H9 (cell line): Measurements from ENCODE around the gene RUNX1. TPM values are rescaled to one million over a fixed set of nuclear protein-coding genes. Genes with fewer than 3 reads are reported as not detected.

Source experiments
- DNase-seq: peaks from one replicate; pipeline ENCODE4 v3.0.0-alpha.2; 2017
- H2AFZ ChIP-seq: one replicate; pipeline ENCODE4 v1.6.1; 2013; ENCODE audit warnings: mild to moderate bottlenecking, low read length, control low read depth, moderate library complexity
- H2AK5ac ChIP-seq: 2 replicates; pipeline ENCODE4 v1.6.1; 2013; ENCODE audit warnings: low read length, control low read depth, mixed read lengths; ENCODE audit not compliant: insufficient read length
- H2BK120ac ChIP-seq: one replicate; pipeline ENCODE4 v1.6.1; 2013; ENCODE audit warnings: low read depth, mild to moderate bottlenecking, low read length, control low read depth, inconsistent platforms; ENCODE audit not compliant: poor library complexity, severe bottlenecking
- H2BK12ac ChIP-seq: 2 replicates; pipeline ENCODE4 v1.6.1; 2013; ENCODE audit warnings: low read length, control low read depth, mixed read lengths, low read depth; ENCODE audit not compliant: insufficient read length
- H2BK15ac ChIP-seq: 2 replicates; pipeline ENCODE4 v1.6.1; 2013; ENCODE audit warnings: low read depth, low read length, control low read depth
- H2BK20ac ChIP-seq: one replicate; pipeline ENCODE4 v1.6.1; 2013; ENCODE audit warnings: low read depth, mild to moderate bottlenecking, low read length, control low read depth, inconsistent platforms; ENCODE audit not compliant: poor library complexity, severe bottlenecking
- H2BK5ac ChIP-seq: 2 replicates; pipeline ENCODE4 v1.6.1; 2013; ENCODE audit warnings: low read length, control low read depth, mixed read lengths; ENCODE audit not compliant: insufficient read length
- H3K14ac ChIP-seq: 2 replicates; pipeline ENCODE4 v1.6.1; 2013; ENCODE audit warnings: low read length, control low read depth; ENCODE audit not compliant: insufficient read depth
- H3K18ac ChIP-seq: 2 replicates; pipeline ENCODE4 v1.6.1; 2013; ENCODE audit warnings: low read depth, mild to moderate bottlenecking, mixed read lengths, low read length, control low read depth; ENCODE audit not compliant: insufficient read length
- H3K23ac ChIP-seq: 2 replicates; pipeline ENCODE4 v1.6.1; 2013; ENCODE audit warnings: low read length, control low read depth, mixed read lengths, low read depth; ENCODE audit not compliant: insufficient read length
- H3K23me2 ChIP-seq: 2 replicates; pipeline ENCODE4 v1.6.1; 2013; ENCODE audit warnings: low read depth, mild to moderate bottlenecking, mixed read lengths, low read length, control low read depth; ENCODE audit not compliant: insufficient read length, poor library complexity, severe bottlenecking
- H3K27ac ChIP-seq: 2 replicates; pipeline ENCODE4 v1.5.1; 2013; ENCODE audit warnings: low read length, control low read depth, mixed read lengths, low read depth; ENCODE audit not compliant: insufficient read length
- H3K27me3 ChIP-seq: 2 replicates; pipeline ENCODE4 v1.6.1; 2013; ENCODE audit warnings: low read length, control low read depth, inconsistent platforms; ENCODE audit not compliant: insufficient read depth
- H3K4ac ChIP-seq: 2 replicates; pipeline ENCODE4 v1.6.1; 2013; ENCODE audit warnings: low read depth, mild to moderate bottlenecking, control low read depth, inconsistent platforms, low read length, moderate library complexity
- H3K4me1 ChIP-seq: 2 replicates; pipeline ENCODE4 v1.6.1; 2013; ENCODE audit warnings: low read length, control low read depth, inconsistent platforms; ENCODE audit not compliant: insufficient read depth
- H3K4me2 ChIP-seq: 2 replicates; pipeline ENCODE4 v1.6.1; 2013; ENCODE audit warnings: low read length, control low read depth, mixed read lengths; ENCODE audit not compliant: insufficient read length, insufficient read depth
- H3K56ac ChIP-seq: 2 replicates; pipeline ENCODE4 v1.6.1; 2013; ENCODE audit warnings: low read depth, mild to moderate bottlenecking, mixed read lengths, low read length, control low read depth; ENCODE audit not compliant: insufficient read length
- H3K79me1 ChIP-seq: 2 replicates; pipeline ENCODE4 v1.6.1; 2013; ENCODE audit warnings: low read depth, mild to moderate bottlenecking, moderate library complexity, low read length, control low read depth, inconsistent platforms; ENCODE audit not compliant: insufficient read depth, poor library complexity, severe bottlenecking
- H3K79me2 ChIP-seq: 2 replicates; pipeline ENCODE4 v1.6.1; 2013; ENCODE audit warnings: low read length, control low read depth, inconsistent platforms; ENCODE audit not compliant: insufficient read depth
- H3K9ac ChIP-seq: 2 replicates; pipeline ENCODE4 v1.6.1; 2013; ENCODE audit warnings: low read length, control low read depth, mixed read lengths; ENCODE audit not compliant: insufficient read length; ENCODE audit errors: extremely low read depth
- H3K9me3 ChIP-seq: one replicate; pipeline ENCODE4 v1.6.1; 2013; ENCODE audit warnings: low read depth, low read length, inconsistent platforms; ENCODE audit not compliant: control insufficient read depth
- H3T11ph ChIP-seq: one replicate; pipeline ENCODE4 v1.6.1; 2013; ENCODE audit warnings: mild to moderate bottlenecking, low read length, control low read depth, inconsistent platforms
- H4K20me1 ChIP-seq: one replicate; pipeline ENCODE4 v1.6.1; 2013; ENCODE audit not compliant: control insufficient read depth, insufficient read length, insufficient read depth
- H4K5ac ChIP-seq: 2 replicates; pipeline ENCODE4 v1.6.1; 2013; ENCODE audit warnings: low read depth, mild to moderate bottlenecking, mixed read lengths, low read length, control low read depth; ENCODE audit not compliant: insufficient read length
- H4K8ac ChIP-seq: replicated peaks from 2 replicates; pipeline ENCODE4 v1.6.1; 2013; ENCODE audit warnings: low read length, control low read depth, mixed read lengths, low read depth; ENCODE audit not compliant: insufficient read length
- H4K91ac ChIP-seq: 2 replicates; pipeline ENCODE4 v1.6.1; 2013; ENCODE audit warnings: low read depth, mild to moderate bottlenecking, moderate library complexity, mixed read lengths, low read length, control low read depth; ENCODE audit not compliant: insufficient read length
- H3K27ac Mint-ChIP-seq, 3 experiments: 2 replicates in 2 of 3; 3 replicates in 1 of 3; pipeline ENCODE4 v1.8.0; 2020 to 2021; ENCODE audit warnings: mixed read lengths in 3 of 3, mild to moderate bottlenecking in 1 of 3, moderate library complexity in 1 of 3
- H3K27me3 Mint-ChIP-seq: 2 replicates; pipeline ENCODE4 v1.8.0; 2021; ENCODE audit warnings: low read depth, mild to moderate bottlenecking, moderate library complexity, mixed read lengths
- H3K36me3 Mint-ChIP-seq, 3 experiments: 2 replicates in 2 of 3; 3 replicates in 1 of 3; pipeline ENCODE4 v1.8.0; 2020 to 2021; ENCODE audit warnings: low read depth in 3 of 3, mixed read lengths in 3 of 3; ENCODE audit not compliant: insufficient read depth in 1 of 3
- H3K4me1 Mint-ChIP-seq, 2 experiments: 2 replicates each; pipeline ENCODE4 v1.8.0; 2020; ENCODE audit warnings: mixed read lengths in 2 of 2
- H3K4me3 Mint-ChIP-seq, 2 experiments: 2 replicates in 1 of 2; 3 replicates in 1 of 2; pipeline ENCODE4 v1.8.0; 2020 to 2021; ENCODE audit warnings: mild to moderate bottlenecking in 2 of 2, mixed read lengths in 2 of 2, moderate library complexity in 1 of 2
- H3K9me3 Mint-ChIP-seq, 2 experiments: 2 replicates in 1 of 2; 3 replicates in 1 of 2; pipeline ENCODE4 v1.8.0; 2020; ENCODE audit warnings: mild to moderate bottlenecking in 2 of 2, mixed read lengths in 2 of 2, moderate library complexity in 1 of 2
- WGBS: extraction: QIAGEN DNeasy Blood & Tissue Kit; methylation state at CpG from one replicate; pipeline ENCODE4 v1.1.7; 2013; ENCODE audit warnings: missing lambda C conversion rate, low lambda C conversion rate, mixed read lengths; ENCODE audit not compliant: insufficient read length; ENCODE audit errors: extremely low coverage; 5-methylcytosine and 5-hydroxymethylcytosine counted together
- total RNA-seq: library from RNA; stranded (reverse); gene quantifications from 2 replicates; pipeline ENCODE4 v1.2.1, GENCODE V29; 2021
- TF ChIP-seq, protein P1 (sequence below): fragments of 200-600 bp; sonication (generic); conservative IDR thresholded peaks from 3 replicates; pipeline ENCODE4 v1.8.0; 2021; ENCODE audit warnings: antibody characterized with exemption, mild to moderate bottlenecking

RUNX1 gene
- total RNA-seq, 1 experiment from 2014 or later: 0.72 TPM

DNA sequence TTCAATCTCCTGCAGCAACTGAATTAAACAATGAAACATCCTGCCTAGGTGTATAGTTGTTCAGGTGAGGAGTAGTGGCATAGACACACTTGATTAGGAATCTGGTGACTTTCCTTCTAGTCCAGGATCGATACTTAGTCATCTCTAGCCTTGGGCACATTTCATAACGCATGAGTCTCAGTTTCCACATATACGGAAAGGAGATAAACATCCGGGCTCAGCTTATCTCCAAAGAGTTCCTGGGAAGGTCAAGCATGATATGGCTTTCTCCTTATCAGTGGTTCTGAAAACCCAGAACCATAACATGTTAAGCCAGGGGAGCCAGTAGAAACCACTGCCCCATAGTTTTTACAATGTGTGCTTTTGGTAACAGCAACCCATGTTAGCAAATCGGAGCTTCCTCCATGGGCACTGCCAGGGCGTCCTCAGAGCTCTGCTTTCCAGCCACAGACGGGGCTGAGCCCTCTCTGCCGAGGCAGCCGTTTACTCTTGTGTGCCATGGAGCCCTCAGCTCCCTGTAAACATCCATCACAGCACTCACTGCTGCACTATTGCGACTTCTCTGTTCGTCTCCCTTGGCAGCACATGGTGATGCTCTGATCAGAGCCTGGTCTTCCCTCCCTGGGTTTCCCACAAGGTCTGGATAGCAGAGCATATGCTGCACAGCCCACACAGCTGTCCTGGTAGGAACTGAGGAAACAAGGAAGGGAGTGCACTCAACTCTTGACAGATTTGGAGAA lies 34.6 kb downstream of the RUNX1 start:
- H3K36me3 Mint-ChIP-seq: no peaks in the 10 kb centered on the region
- H3T11ph ChIP-seq: no peak overlapping the region
- no peak overlapping the region for H3K27ac Mint-ChIP-seq
- H4K8ac ChIP-seq: no peak overlapping the region
- H3K27me3 ChIP-seq: no peaks in the 10 kb centered on the region
- H4K20me1 ChIP-seq: no peaks in the 10 kb centered on the region
- no peak overlapping the region for H2BK12ac ChIP-seq
- H2AK5ac ChIP-seq: no peak overlapping the region
- H3K4me3 Mint-ChIP-seq: no peak overlapping the region
- H3K9ac ChIP-seq: no peak overlapping the region
- no peak overlapping the region for H3K14ac ChIP-seq
- no peak overlapping the region for H2BK5ac ChIP-seq
- H2BK15ac ChIP-seq: no peak overlapping the region
- H3K4me2 ChIP-seq: no peak overlapping the region
- H3K4ac ChIP-seq: no peak overlapping the region
- no peak overlapping the region for H2BK20ac ChIP-seq
- no peaks in the 10 kb centered on the region for H3K79me2 ChIP-seq
- no peak overlapping the region for H2AFZ ChIP-seq
- H3K56ac ChIP-seq: no peak overlapping the region
- H3K27ac ChIP-seq: no peak overlapping the region
- no peak overlapping the region for H2BK120ac ChIP-seq
- H3K4me1 Mint-ChIP-seq: peaks cover 7 to 10% of the 10 kb centered on the region in 2 experiments
- no peak overlapping the region for H3K23ac ChIP-seq
- no peaks in the 10 kb centered on the region for H3K79me1 ChIP-seq
- no peaks in the 10 kb centered on the region for H3K9me3 ChIP-seq
- H3K18ac ChIP-seq: no peak overlapping the region
- no peaks in the 10 kb centered on the region for H3K9me3 Mint-ChIP-seq
- TF ChIP-seq, protein P1, sequence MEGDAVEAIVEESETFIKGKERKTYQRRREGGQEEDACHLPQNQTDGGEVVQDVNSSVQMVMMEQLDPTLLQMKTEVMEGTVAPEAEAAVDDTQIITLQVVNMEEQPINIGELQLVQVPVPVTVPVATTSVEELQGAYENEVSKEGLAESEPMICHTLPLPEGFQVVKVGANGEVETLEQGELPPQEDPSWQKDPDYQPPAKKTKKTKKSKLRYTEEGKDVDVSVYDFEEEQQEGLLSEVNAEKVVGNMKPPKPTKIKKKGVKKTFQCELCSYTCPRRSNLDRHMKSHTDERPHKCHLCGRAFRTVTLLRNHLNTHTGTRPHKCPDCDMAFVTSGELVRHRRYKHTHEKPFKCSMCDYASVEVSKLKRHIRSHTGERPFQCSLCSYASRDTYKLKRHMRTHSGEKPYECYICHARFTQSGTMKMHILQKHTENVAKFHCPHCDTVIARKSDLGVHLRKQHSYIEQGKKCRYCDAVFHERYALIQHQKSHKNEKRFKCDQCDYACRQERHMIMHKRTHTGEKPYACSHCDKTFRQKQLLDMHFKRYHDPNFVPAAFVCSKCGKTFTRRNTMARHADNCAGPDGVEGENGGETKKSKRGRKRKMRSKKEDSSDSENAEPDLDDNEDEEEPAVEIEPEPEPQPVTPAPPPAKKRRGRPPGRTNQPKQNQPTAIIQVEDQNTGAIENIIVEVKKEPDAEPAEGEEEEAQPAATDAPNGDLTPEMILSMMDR: no peak
- H3K4me1 ChIP-seq: no peaks in the 10 kb centered on the region
- H4K91ac ChIP-seq: no peak overlapping the region
- no peak overlapping the region for H4K5ac ChIP-seq
- no CpG with 5 or more reads among the region's 11 CpGs for WGBS
- no peaks in the 10 kb centered on the region for H3K23me2 ChIP-seq
- H3K27me3 Mint-ChIP-seq: peaks cover 4% of the 10 kb centered on the region; the same call in 1 of the 2 replicates
- no peak for DNase-seq
